Panc1 (cell line): Measurements from ENCODE around the gene MEGF8. TPM values are rescaled to one million over a fixed set of nuclear protein-coding genes. Genes with fewer than 3 reads are reported as not detected.

Source experiments
- ATAC-seq: fragments of 200-7000 bp; cut with Tn5 transposase; 2 replicates; pipeline ENCODE4 v1.9.1; 2020; ENCODE audit warnings: mild to moderate bottlenecking, moderate library complexity
- BruUV-seq: library from RNA; stranded (reverse); fragments of 400-500 nt; replicated peaks from 2 replicates; lab custom pipeline; 2021; lab: Mats Ljungman, UMichigan
- CTCF ChIA-PET: fragments of 300-600 bp; sonication (Branson Sonifier 250); formaldehyde crosslinking; loops from one replicate; lab custom pipeline; 2022; ENCODE audit warnings: antibody characterized with exemption; lab: Charles Lee
- POLR2A ChIA-PET: fragments of 300-600 bp; sonication (Branson Sonifier 250); formaldehyde crosslinking; loops from one replicate; lab custom pipeline; 2022; ENCODE audit warnings: antibody characterized with exemption; lab: Charles Lee
- DNase-seq: peaks from one replicate; pipeline ENCODE4 v3.0.0-alpha.2; 2010; ENCODE audit warnings: low read depth, low spot score
- H3K27ac ChIP-seq: 2 replicates; pipeline ENCODE4 v1.5.1; 2011; ENCODE audit warnings: mild to moderate bottlenecking, low read length, inconsistent platforms
- H3K27me3 ChIP-seq: fragments of 200-500 bp; sonication (Bioruptor generic); 2 replicates; pipeline ENCODE4 v1.6.0; 2014; ENCODE audit warnings: low read length, inconsistent platforms; ENCODE audit not compliant: control insufficient read depth, insufficient read depth
- H3K36me3 ChIP-seq: fragments of 200-500 bp; sonication (Bioruptor generic); 2 replicates; pipeline ENCODE4 v1.5.1; 2014; ENCODE audit warnings: inconsistent platforms, mild to moderate bottlenecking, low read length, moderate library complexity; ENCODE audit not compliant: control insufficient read depth, insufficient read depth
- H3K4me1 ChIP-seq: 2 replicates; pipeline ENCODE4 v1.5.1; 2011; ENCODE audit warnings: inconsistent platforms, mild to moderate bottlenecking, low read length, moderate library complexity; ENCODE audit not compliant: control insufficient read depth, insufficient read depth
- H3K4me3 ChIP-seq, 2 experiments: 2 replicates each; pipeline ENCODE4 v1.5.1; 2011 to 2012; ENCODE audit warnings: low read depth in 2 of 2, low read length in 2 of 2, mild to moderate bottlenecking in 2 of 2, inconsistent platforms in 1 of 2, moderate library complexity in 1 of 2
- H3K9me3 ChIP-seq: fragments of 200-500 bp; sonication (Bioruptor generic); 2 replicates; pipeline ENCODE4 v1.5.1; 2014; ENCODE audit warnings: low read depth, mild to moderate bottlenecking, inconsistent platforms, low read length, moderate library complexity; ENCODE audit not compliant: control insufficient read depth, insufficient read depth
- CTCF ChIP-seq: fragments of 450-650 bp; IDR thresholded peaks from 2 replicates; pipeline ENCODE4 v1.5.1; 2017; ENCODE audit warnings: mild to moderate bottlenecking
- POLR2AphosphoS5 ChIP-seq: IDR thresholded peaks from 2 replicates; pipeline ENCODE4 v1.6.1; 2012; ENCODE audit warnings: mild to moderate bottlenecking, low read depth, low read length, moderate library complexity
- SIN3A ChIP-seq: IDR thresholded peaks from 2 replicates; pipeline ENCODE4 v1.6.1; 2012; ENCODE audit warnings: low read depth, mild to moderate bottlenecking, low read length, moderate library complexity, borderline replicate concordance; ENCODE audit not compliant: insufficient read depth
- TCF7L2 ChIP-seq: IDR thresholded peaks from 2 replicates; pipeline ENCODE4 v1.6.1; 2011; ENCODE audit warnings: mild to moderate bottlenecking, low read depth, low read length, inconsistent platforms
- in situ Hi-C: cut with HindIII; loops from 2 replicates; pipeline ENCODE4 v1.10.0; 2016; ENCODE audit warnings: low sequenced_read_pairs, low pct_unique_long_range_greater_than_20kb
- intact Hi-C: fragments of 100-400 bp; cut with micrococcal nuclease; formaldehyde crosslinking; loops from one replicate; pipeline ENCODE4 v1.10.0; 2022; ENCODE audit not compliant: unreplicated experiment
- total RNA-seq: library from RNA; stranded (reverse); gene quantifications from one replicate; pipeline ENCODE4 v1.2.1, GENCODE V29; 2021; ENCODE audit not compliant: unreplicated experiment
- TF ChIP-seq, protein P1 (sequence below), 2 experiments: IDR thresholded peaks; 2 replicates each; pipeline ENCODE4 v1.6.1; 2011 to 2012; ENCODE audit warnings: low read depth in 2 of 2, control low read depth in 1 of 2, low read length in 1 of 2, mild to moderate bottlenecking in 1 of 2, moderate library complexity in 1 of 2; ENCODE audit not compliant: insufficient read depth in 1 of 2

MEGF8 gene
- total RNA-seq, 1 experiment from 2014 or later, result 14.2 TPM

GRCh38 chr19:42278452-42279154, 46.8 kb upstream of the MEGF8 start:
- peaks cover 37% of the 10 kb centered on the region for H3K4me1 ChIP-seq
- no peaks in the 10 kb centered on the region for H3K36me3 ChIP-seq
- no TSS peak for BruUV-seq
- intact Hi-C loops (no loop called here), in situ Hi-C loops (no loop called here)
- TF ChIP-seq POLR2AphosphoS5 (no peak), TCF7L2 (no peak), SIN3A (no peak), CTCF (no peak)
- TF ChIP-seq, protein P1, sequence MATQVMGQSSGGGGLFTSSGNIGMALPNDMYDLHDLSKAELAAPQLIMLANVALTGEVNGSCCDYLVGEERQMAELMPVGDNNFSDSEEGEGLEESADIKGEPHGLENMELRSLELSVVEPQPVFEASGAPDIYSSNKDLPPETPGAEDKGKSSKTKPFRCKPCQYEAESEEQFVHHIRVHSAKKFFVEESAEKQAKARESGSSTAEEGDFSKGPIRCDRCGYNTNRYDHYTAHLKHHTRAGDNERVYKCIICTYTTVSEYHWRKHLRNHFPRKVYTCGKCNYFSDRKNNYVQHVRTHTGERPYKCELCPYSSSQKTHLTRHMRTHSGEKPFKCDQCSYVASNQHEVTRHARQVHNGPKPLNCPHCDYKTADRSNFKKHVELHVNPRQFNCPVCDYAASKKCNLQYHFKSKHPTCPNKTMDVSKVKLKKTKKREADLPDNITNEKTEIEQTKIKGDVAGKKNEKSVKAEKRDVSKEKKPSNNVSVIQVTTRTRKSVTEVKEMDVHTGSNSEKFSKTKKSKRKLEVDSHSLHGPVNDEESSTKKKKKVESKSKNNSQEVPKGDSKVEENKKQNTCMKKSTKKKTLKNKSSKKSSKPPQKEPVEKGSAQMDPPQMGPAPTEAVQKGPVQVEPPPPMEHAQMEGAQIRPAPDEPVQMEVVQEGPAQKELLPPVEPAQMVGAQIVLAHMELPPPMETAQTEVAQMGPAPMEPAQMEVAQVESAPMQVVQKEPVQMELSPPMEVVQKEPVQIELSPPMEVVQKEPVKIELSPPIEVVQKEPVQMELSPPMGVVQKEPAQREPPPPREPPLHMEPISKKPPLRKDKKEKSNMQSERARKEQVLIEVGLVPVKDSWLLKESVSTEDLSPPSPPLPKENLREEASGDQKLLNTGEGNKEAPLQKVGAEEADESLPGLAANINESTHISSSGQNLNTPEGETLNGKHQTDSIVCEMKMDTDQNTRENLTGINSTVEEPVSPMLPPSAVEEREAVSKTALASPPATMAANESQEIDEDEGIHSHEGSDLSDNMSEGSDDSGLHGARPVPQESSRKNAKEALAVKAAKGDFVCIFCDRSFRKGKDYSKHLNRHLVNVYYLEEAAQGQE (IDR thresholded peaks at IDR 0.05; ENCODE audit: insufficient read depth in 1 of 2, low read depth in 2 of 2, low read length in 1 of 2), result no peak
- no peak for ATAC-seq
- DNase-seq, result no peak
- H3K27ac ChIP-seq, result peak overlapping the region; percentile 39; the same call in 1 of the 2 replicates
- no peaks in the 10 kb centered on the region for H3K27me3 ChIP-seq
- H3K9me3 ChIP-seq, result no peaks in the 10 kb centered on the region
- POLR2A ChIA-PET, result no interaction called here
- CTCF ChIA-PET, result interaction anchor here (2.6 kb wide), 1 partner anchor 32 kb away, joined by 38 read pairs; no protein-coding TSS in a partner anchor
- no peak overlapping the region for H3K4me3 ChIP-seq

DNA sequence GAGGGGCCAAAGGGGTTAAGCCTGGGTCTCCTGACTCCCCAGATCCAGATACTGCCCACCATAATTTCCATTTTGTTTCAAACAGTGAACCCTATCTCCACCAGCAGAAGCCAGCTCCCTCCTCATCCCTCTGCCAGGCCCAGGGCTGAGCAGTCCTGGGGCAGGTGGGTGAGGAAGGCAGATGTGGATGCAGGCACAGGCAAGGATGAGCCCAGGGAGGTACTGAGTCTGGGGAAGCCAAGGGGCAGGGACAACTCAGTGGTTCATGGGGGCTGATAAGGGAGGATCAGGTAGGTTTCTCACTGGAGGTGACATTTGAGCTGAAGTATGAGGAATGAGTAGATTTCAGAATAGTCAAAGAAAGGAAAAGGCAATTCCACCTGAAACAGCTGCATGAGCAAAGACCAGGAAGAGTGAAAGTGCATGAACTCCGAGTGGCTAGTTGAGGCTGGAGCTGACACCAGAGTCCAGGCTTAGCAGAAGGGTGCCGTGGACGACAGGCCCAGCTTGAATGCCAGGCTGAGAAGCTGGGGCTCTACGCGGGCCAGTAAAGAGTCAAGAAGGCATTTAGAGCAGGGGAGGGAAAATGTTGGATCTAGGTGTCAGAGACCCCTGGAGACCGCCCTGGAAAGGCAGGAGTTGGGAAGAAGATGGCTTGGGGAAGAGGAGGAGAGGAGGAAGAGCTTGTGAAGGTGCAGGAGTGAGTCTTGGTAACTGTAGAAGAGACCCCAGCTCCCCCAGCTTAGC, 46.1 kb upstream of the MEGF8 start:
- no peak for DNase-seq
- Histone ChIP-seq H3K36me3 (no peaks in the 10 kb centered on the region), H3K4me1 (peaks cover 37% of the 10 kb centered on the region), H3K27me3 (no peaks in the 10 kb centered on the region), H3K9me3 (no peaks in the 10 kb centered on the region), H3K27ac (peak overlapping the region; percentile 79), H3K4me3 (peak overlapping the region; percentile 58 to 70)
- intact Hi-C loops, result no loop called here
- ChIA-PET POLR2A (no interaction called here), CTCF (interaction anchor here (2.6 kb wide), 1 partner anchor 33 kb away, joined by 38 read pairs; no protein-coding TSS in a partner anchor)
- no TSS peak for BruUV-seq
- ATAC-seq, result no peak; the same call in 1 of the 2 replicates
- in situ Hi-C loops, result no loop called here
- no peak for TF ChIP-seq CTCF
- TF ChIP-seq SIN3A, result no peak
- TF ChIP-seq POLR2AphosphoS5, result no peak
- TF ChIP-seq, protein P1 (IDR thresholded peaks at IDR 0.05; ENCODE audit: insufficient read depth in 1 of 2, low read depth in 2 of 2, low read length in 1 of 2), result no peak
- TF ChIP-seq TCF7L2, result no peak
